Stimulated activated CD8-positive, alpha-beta memory T cell treated with anti-CD3 and anti-CD28 coated beads, Interleukin-7, amount 100 ng/mL, for 48 hours (primary cell): ENCODE results near the gene MYO9A.

Source experiments
- DNase-seq, 2 donors: peaks; one replicate each; pipeline ENCODE4 v3.0.0-alpha.2; 2020; ENCODE audit warnings: low read depth in 1 of 2; ENCODE audit errors: extremely low read depth in 1 of 2

MYO9A gene

GRCh38 chr15:72118017-72118978 is at the start of gene MYO9A, which contains the start of gene SENP8:
Gene MYO9A, minus strand, starts transcription at chr15:72118150. Its CDS starts 71,587 bp downstream, at chr15:72046563.
Gene SENP8, plus strand, starts transcription at chr15:72118403. Its CDS starts 21,221 bp downstream, at chr15:72139624.
- DNase-seq = peak; percentile 96 to 98

GRCh38 chr15:72167445-72167844 is 49.5 kb upstream of the MYO9A start:
- DNase-seq = no peak

GRCh38 chr15:72166716-72167417 is 48.9 kb upstream of the MYO9A start:
- no peak for DNase-seq

- DNase-seq = no peak
Measured at GRCh38 chr15:72163719-72164118, 45.8 kb upstream of the MYO9A start.

GRCh38 chr15:72162569-72162968 is 44.6 kb upstream of the MYO9A start:
- no peak for DNase-seq

- DNase-seq = no peak
Measured at GRCh38 chr15:72161361-72162132, 43.6 kb upstream of the MYO9A start.

- no peak for DNase-seq
Measured at GRCh38 chr15:72160696-72161245, 42.8 kb upstream of the MYO9A start.

- no peak for DNase-seq
Measured at GRCh38 chr15:72156928-72157327, 39.0 kb upstream of the MYO9A start.

GRCh38 chr15:72155635-72156616 is 38.0 kb upstream of the MYO9A start:
- DNase-seq = peak; percentile 32 to 57

- DNase-seq = no peak
Measured at GRCh38 chr15:72155003-72155621, 37.2 kb upstream of the MYO9A start.

GRCh38 chr15:72154316-72154715 is 36.4 kb upstream of the MYO9A start:
- no peak for DNase-seq

- no peak for DNase-seq
Measured at GRCh38 chr15:72153269-72154000, 35.5 kb upstream of the MYO9A start.

GRCh38 chr15:72147418-72147817 is 29.5 kb upstream of the MYO9A start:
- no peak for DNase-seq

- DNase-seq = no peak
Measured at GRCh38 chr15:72146934-72147333, 29.0 kb upstream of the MYO9A start.

GRCh38 chr15:72146221-72146620 is 28.3 kb upstream of the MYO9A start:
- DNase-seq = no peak

- no peak for DNase-seq
Measured at GRCh38 chr15:72141171-72142084, 23.5 kb upstream of the MYO9A start.

- DNase-seq = no peak
Measured at GRCh38 chr15:72140088-72140487, 22.1 kb upstream of the MYO9A start.
